CD14-positive monocyte (primary cell): ENCODE measurements around the gene ZNF260. TPM values are rescaled to one million over a fixed set of nuclear protein-coding genes. Genes with fewer than 3 reads are reported as not detected.

Source experiments
- DNase-seq, 3 donors: peaks; one replicate each; pipeline ENCODE4 v3.0.0-alpha.2; 2011 to 2022
- H2AFZ ChIP-seq: 2 replicates; pipeline ENCODE4 v1.6.0; 2012; ENCODE audit warnings: mild to moderate bottlenecking, low read depth, low read length, inconsistent platforms; ENCODE audit not compliant: insufficient read depth, poor library complexity, severe bottlenecking
- H3K27ac ChIP-seq, 2 donors: 1 replicate in 1 of 2; 2 replicates in 1 of 2; pipeline ENCODE4 v1.5.1; 2012 to 2013; ENCODE audit warnings: low read length in 2 of 2, control low read depth in 1 of 2, inconsistent platforms in 1 of 2, low read depth in 1 of 2, mild to moderate bottlenecking in 1 of 2
- H3K27me3 ChIP-seq, 2 donors: one replicate each; pipeline versions ENCODE4 v1.6.0 to v1.6.1; 2011 to 2013; ENCODE audit warnings: low read length in 2 of 2; ENCODE audit not compliant: control insufficient read depth in 2 of 2, insufficient read depth in 2 of 2
- H3K36me3 ChIP-seq, 2 donors: replicated peaks in 1 of 2; 1 replicate in 1 of 2; 2 replicates in 1 of 2; pipeline versions ENCODE4 v1.5.1 to v1.6.1; 2012 to 2013; ENCODE audit warnings: low read length in 2 of 2, control low read depth in 1 of 2, inconsistent platforms in 1 of 2, mild to moderate bottlenecking in 1 of 2; ENCODE audit not compliant: insufficient read depth in 2 of 2, control insufficient read depth in 1 of 2
- H3K4me1 ChIP-seq, 2 donors: 1 replicate in 1 of 2; 2 replicates in 1 of 2; pipeline versions ENCODE4 v1.5.1 to v1.6.1; 2012 to 2013; ENCODE audit warnings: low read length in 2 of 2, control low read depth in 1 of 2, inconsistent platforms in 1 of 2, mild to moderate bottlenecking in 1 of 2, moderate library complexity in 1 of 2; ENCODE audit not compliant: insufficient read depth in 2 of 2, control insufficient read depth in 1 of 2
- H3K4me2 ChIP-seq: replicated peaks from 2 replicates; pipeline ENCODE3; 2012; ENCODE audit warnings: low read length, moderate library complexity, mild to moderate bottlenecking; ENCODE audit not compliant: poor library complexity, severe bottlenecking; ENCODE audit errors: extremely low read depth
- H3K4me3 ChIP-seq, 3 experiments: fragments of 200-600 bp in 1 of 3; sonication (generic) in 1 of 3; replicated peaks in 1 of 3; 1 replicate in 2 of 3; 2 replicates in 1 of 3; pipeline ENCODE4 v1.5.1; 2011 to 2013; ENCODE audit warnings: low read length in 3 of 3, mild to moderate bottlenecking in 3 of 3, control low read depth in 2 of 3, low read depth in 2 of 3, inconsistent platforms in 1 of 3, moderate library complexity in 1 of 3
- H3K79me2 ChIP-seq: 2 replicates; pipeline ENCODE4 v1.6.0; 2012; ENCODE audit warnings: mild to moderate bottlenecking, control low read depth, inconsistent platforms, low read length, moderate library complexity; ENCODE audit not compliant: insufficient read depth
- H3K9ac ChIP-seq: 2 replicates; pipeline ENCODE4 v1.6.0; 2017; ENCODE audit warnings: low read length, mild to moderate bottlenecking; ENCODE audit not compliant: insufficient read depth, poor library complexity, severe bottlenecking
- H3K9me3 ChIP-seq, 2 donors: replicated peaks in 1 of 2; 1 replicate in 1 of 2; 2 replicates in 1 of 2; pipeline versions ENCODE4 v1.5.1 to v1.6.1; 2012 to 2013; ENCODE audit warnings: low read length in 2 of 2, control low read depth in 1 of 2; ENCODE audit not compliant: control insufficient read depth in 1 of 2, insufficient read depth in 1 of 2
- H4K20me1 ChIP-seq: 2 replicates; pipeline ENCODE4 v1.6.0; 2012; ENCODE audit warnings: mild to moderate bottlenecking, low read length, control low read depth, moderate library complexity; ENCODE audit not compliant: insufficient read depth
- H3K27ac Mint-ChIP-seq, 7 donors: one replicate each; pipeline ENCODE4 v1.8.0; 2020; ENCODE audit warnings: mild to moderate bottlenecking in 7 of 7, mixed read lengths in 7 of 7, moderate library complexity in 6 of 7, inconsistent platforms in 2 of 7
- H3K27me3 Mint-ChIP-seq, 3 donors: one replicate each; pipeline ENCODE4 v1.8.0; 2021 to 2022; ENCODE audit warnings: low read depth in 3 of 3, mild to moderate bottlenecking in 3 of 3, mixed read lengths in 3 of 3, moderate library complexity in 3 of 3, inconsistent platforms in 1 of 3
- H3K36me3 Mint-ChIP-seq, 2 donors: one replicate each; pipeline ENCODE4 v1.8.0; 2020; ENCODE audit warnings: mixed read lengths in 2 of 2, inconsistent platforms in 1 of 2, mild to moderate bottlenecking in 1 of 2
- H3K4me1 Mint-ChIP-seq: one replicate; pipeline ENCODE4 v1.8.0; 2020; ENCODE audit warnings: mild to moderate bottlenecking, mixed read lengths
- H3K4me3 Mint-ChIP-seq, 2 donors: one replicate each; pipeline ENCODE4 v1.8.0; 2020; ENCODE audit warnings: mild to moderate bottlenecking in 2 of 2, mixed read lengths in 2 of 2, moderate library complexity in 1 of 2
- H3K9me3 Mint-ChIP-seq, 7 donors: one replicate each; pipeline ENCODE4 v1.8.0; 2020 to 2022; ENCODE audit warnings: mixed read lengths in 7 of 7, mild to moderate bottlenecking in 6 of 7, moderate library complexity in 6 of 7, inconsistent platforms in 2 of 7
- CTCF ChIP-seq: fragments of 200-600 bp; IDR thresholded peaks from one replicate; pipeline ENCODE4 v1.8.0; 2022; ENCODE audit warnings: antibody characterized with exemption, mild to moderate bottlenecking
- WGBS: methylation state at CpG from one replicate; pipeline ENCODE4 v1.1.5; 2013; ENCODE audit warnings: missing lambda C conversion rate; ENCODE audit not compliant: insufficient coverage; 5-methylcytosine and 5-hydroxymethylcytosine counted together
- intact Hi-C, 2 donors: fragments of 100-400 bp; cut with micrococcal nuclease; formaldehyde crosslinking; loops; one replicate each; pipeline versions ENCODE4 v1.15.0 to v1.15.1; 2023
- polyA plus RNA-seq, 3 donors: library from polyadenylated mRNA; depleted of rRNA in 1 of 3; unstranded in 2 of 3; stranded (reverse) in 1 of 3; fragments of 300-500 nt in 2 of 3; fragments of >200 nt in 1 of 3; fragmentation: Illumina TruSeq in 2 of 3; gene quantifications; 1 replicate in 2 of 3; 2 replicates in 1 of 3; pipeline ENCODE4 v1.2.3, GENCODE V29; 2012 to 2021

Gene ZNF260
- polyA plus RNA-seq, 3 donors, result 0.88 to 2.1 (median 1.2) TPM

GRCh38 chr19:36524617-36525016, 3.5 kb downstream of the ZNF260 start:
- Histone ChIP-seq H3K36me3 (peaks cover 0 to 31% of the 10 kb centered on the region in 2 donors), H3K79me2 (peaks cover 14% of the 10 kb centered on the region), H3K9me3 (peaks cover 52 to 56% of the 10 kb centered on the region in 2 donors), H3K9ac (no peak overlapping the region), H3K4me1 (peaks cover 14 to 18% of the 10 kb centered on the region in 2 donors), H4K20me1 (no peaks in the 10 kb centered on the region), H3K27me3 (no peaks in the 10 kb centered on the region), H3K27ac (no peak overlapping the region), H2AFZ (no peak overlapping the region), H3K4me3 (no peak overlapping the region), H3K4me2 (no peak overlapping the region)
- 100% methylated on average over 4 of the region's 4 CpGs for WGBS
- H3K9me3 Mint-ChIP-seq, result peaks cover 32 to 82% (median 66%) of the 10 kb centered on the region in 7 donors
- peaks cover 27 to 53% of the 10 kb centered on the region in 2 donors for H3K36me3 Mint-ChIP-seq
- DNase-seq, result no peak
- peaks cover 0 to 5% (median 0%) of the 10 kb centered on the region in 3 donors for H3K27me3 Mint-ChIP-seq
- TF ChIP-seq CTCF, result no peak
- no peak overlapping the region for H3K27ac Mint-ChIP-seq
- intact Hi-C loops, result loop anchor here (5.0 to 10.0 kb wide), 5 partner anchors 48 to 328 kb away; partner anchors contain the start of genes ZNF461 (in 2 of the 2), ZNF345 (in 1 of the 2), ZNF529 (in 1 of the 2) and ZNF790 (in 1 of the 2)
- peaks cover 18% of the 10 kb centered on the region for H3K4me1 Mint-ChIP-seq
- H3K4me3 Mint-ChIP-seq, result no peak overlapping the region

- H4K20me1 ChIP-seq, result no peaks in the 10 kb centered on the region
These were observed 14.0 kb downstream of the ZNF260 start for GRCh38 chr19:36514012-36514612.

More at GRCh38 chr19:36514012-36514612, 14.0 kb downstream of the ZNF260 start:
- H3K9me3 Mint-ChIP-seq, result peaks cover 47 to 92% (median 81%) of the 10 kb centered on the region in 7 donors
- H3K9ac ChIP-seq, result no peak overlapping the region
- no peak overlapping the region for H3K27ac Mint-ChIP-seq
- no peaks in the 10 kb centered on the region for H3K4me1 ChIP-seq
- H3K4me3 Mint-ChIP-seq, result no peak overlapping the region
- no peak overlapping the region for H3K27ac ChIP-seq
- H3K4me1 Mint-ChIP-seq, result no peaks in the 10 kb centered on the region
- peaks cover 26 to 58% of the 10 kb centered on the region in 2 donors for H3K36me3 ChIP-seq
- H2AFZ ChIP-seq, result no peak overlapping the region
- no peaks in the 10 kb centered on the region for H3K79me2 ChIP-seq
- H3K4me2 ChIP-seq, result no peak overlapping the region
- peaks cover 52 to 100% of the 10 kb centered on the region in 2 donors for H3K9me3 ChIP-seq
- H3K4me3 ChIP-seq, result peak overlapping the region in 1 of 3 experiments; percentile 33
- intact Hi-C loops, result no loop called here
- DNase-seq, result no peak
- no peak for TF ChIP-seq CTCF
- H3K27me3 Mint-ChIP-seq, result peaks cover 0 to 4% (median 0%) of the 10 kb centered on the region in 3 donors
- H3K27me3 ChIP-seq, result no peaks in the 10 kb centered on the region
- WGBS, result no CpG with 5 or more reads among the region's 2 CpGs
- H3K36me3 Mint-ChIP-seq, result peaks cover 41 to 44% of the 10 kb centered on the region in 2 donors
